Islet of Langerhans (tissue), 1 donor: ENCODE results near the gene AK8.

ENCODE experiments used
- FAIRE-seq: peaks from one replicate; lab custom pipeline; 2011; peaks lifted over from hg19 to GRCh38; lab: Jason Lieb, UNC

Gene AK8

DNA sequence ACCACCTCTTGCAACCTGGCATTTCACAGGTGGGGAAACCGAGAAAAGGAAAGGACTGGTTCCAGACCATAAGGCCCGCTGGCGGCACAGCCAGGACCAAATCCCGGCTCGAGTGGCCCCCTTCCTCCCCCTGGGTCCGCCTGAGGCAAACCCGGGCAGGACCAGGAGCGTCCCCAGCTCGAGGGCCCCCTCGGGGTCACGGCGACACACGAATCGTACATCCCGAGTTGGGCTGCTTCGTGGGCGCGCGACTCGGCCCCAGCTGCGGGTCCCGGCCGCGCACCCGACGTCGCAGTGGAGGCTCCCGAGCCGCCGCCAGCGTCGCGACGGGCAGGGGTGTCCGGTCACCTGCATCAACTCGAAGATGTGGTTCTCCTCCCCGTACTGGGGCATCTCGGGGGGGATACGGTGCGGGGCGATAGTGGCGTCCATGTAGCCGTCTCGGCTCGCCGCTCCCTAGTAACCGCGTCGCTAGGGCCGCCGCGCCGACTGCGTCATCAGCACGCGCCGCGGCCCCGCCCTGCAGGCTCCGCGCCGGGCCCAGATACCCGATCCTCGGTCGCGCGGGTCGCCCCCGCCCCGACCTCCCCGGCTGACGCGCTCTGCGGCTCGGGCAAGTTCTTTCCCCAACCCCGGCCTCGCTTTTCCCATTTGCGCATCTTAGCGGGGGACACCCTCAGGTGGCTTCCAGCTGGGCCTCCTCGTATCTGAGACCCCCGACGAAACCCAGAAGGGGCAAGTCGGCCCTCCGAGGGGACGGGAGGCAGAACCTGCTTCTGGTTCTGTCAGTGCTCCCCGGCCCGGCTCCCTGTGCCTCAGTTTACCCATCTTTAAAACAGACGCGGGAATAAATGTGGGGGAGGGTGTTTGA is at the start of gene AK8:
AK8 (minus strand) TSS at position 461 of the 871 bp plus-strand sequence; CDS start at position 432, 29 bp downstream.
- no peak for FAIRE-seq

DNA sequence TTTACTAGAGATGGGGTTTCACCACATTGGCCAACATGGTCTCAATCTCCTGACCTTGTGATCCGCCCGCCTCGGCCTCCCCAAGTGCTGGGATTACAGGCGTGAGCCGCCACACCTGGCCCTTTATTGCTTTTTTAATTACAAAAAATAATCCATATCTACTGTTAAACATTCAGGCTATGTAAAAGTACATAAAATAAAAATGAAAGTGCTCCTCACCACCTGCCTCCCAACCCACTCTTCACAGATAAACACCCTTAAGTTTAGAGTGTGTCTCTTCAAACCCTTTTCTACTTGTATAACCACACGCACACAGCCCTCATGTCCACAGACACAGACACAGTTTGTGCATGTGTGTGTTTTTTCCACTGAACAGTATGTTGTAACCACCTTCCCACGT is 49.6 kb upstream of the AK8 start:
- no peak for FAIRE-seq

DNA sequence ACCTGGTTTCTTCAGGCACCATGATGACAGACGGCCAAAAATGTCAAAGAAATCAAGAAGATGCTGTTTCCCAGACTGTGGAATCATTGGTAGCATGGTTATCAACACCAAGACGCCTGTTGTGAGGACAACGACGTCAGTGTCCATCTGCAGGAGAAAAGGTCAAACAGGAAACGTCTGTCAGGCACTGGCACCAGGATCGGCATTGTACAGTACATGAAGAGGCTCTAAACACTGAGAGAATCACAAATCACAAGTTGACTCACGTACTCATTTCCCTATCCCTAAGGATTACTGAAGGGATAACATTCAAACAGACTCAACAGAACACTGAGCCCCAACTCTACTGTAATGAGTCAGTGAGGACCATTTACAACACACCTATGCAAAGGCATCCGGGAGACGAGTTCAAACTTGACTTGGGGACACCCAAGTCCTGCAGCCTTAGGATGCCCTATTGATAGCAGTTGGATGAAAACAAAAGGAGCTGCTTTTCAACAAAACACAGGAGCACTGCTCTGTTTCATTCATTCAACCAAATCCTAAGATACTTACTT is 45.3 kb upstream of the AK8 start:
- no peak for FAIRE-seq

DNA sequence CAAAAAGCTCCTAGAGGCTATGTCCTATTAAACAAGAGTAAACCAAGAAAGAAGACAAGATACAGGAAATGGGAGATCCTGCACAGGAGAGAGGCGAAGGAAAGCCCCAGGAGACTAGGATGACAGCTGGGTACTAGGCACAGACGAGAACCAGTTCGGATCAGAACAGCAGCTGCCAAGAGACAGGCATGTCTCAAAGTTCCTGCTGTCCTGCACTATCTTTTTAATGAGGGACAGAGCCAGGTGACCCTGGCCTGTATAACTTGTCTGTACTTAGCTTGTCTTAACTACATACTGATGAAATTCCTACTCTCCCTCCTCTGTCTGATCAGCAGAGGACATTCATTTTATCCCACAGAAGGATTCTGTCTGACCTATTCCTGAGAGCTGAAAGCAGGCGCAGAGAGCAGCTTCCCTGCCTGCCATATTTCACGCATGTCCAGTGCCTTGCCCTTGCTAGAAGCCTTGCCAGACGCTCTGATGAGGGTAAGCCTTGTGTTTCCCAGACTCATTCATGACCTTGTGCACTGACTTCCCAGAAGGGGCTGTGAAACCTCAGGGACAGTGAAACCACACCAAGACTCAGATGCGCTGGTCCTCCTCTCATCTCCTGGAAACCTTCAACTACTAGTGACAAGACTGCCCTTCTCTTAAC is 41.7 kb upstream of the AK8 start:
- FAIRE-seq, result no peak

DNA sequence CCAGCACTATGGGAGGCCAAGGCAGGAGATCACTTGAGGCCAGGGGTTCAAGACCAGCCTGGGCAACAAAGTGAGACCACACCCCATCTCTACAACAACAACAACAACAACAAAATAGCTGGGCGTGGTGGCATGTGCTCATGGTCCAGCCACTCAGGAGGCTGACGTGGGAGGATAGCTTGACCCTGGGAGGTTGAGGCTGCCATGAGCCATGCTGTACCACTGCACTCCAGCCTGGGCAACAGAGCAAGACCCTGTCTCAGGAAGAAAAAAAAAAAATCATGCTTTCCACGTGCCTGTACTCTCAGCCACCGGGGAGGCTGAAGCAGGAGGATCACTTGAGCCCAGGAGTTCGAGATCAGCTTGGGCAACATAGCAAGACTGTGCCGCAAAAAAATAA is 36.8 kb upstream of the AK8 start:
- FAIRE-seq, result no peak

DNA sequence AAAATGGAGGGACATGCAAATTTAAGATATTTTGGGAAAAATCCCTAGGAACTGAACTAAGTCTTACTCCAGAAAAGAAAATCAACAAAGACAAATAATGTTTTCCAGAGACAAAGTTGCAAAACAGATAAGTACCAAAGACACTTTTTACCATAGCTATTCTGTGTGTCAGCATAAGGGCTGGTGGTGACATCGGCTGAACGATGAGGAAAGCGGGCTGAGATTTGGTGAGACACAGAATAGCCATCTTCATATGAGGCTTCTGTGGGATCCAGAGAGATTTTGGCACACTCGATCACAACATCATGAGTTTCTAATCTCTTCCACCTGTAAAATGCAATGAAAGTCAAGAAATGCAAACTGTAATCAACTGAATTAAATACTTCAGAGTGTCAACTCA is 34.0 kb upstream of the AK8 start:
- no peak for FAIRE-seq

GRCh38 chr9:132910376-132910775 is 32.3 kb upstream of the AK8 start:
- no peak for FAIRE-seq

DNA sequence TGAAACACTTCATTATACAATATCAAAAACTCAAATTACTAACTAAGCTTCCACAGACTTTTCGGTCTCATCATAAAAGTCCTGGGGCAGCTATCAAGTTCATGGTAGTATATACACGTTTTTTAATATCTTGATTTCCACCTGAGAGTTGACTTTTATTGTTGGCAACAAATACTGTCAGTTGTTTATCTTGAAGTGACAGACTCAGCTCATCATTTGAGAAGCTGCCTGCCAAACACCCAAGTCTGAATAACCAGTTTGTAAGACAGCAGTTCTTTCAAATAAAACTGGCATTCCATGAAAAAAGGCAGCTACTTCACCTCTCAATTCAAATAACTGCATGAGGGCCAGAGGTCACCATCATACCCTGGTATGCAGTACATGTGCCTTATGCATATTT is 31.2 kb upstream of the AK8 start:
- FAIRE-seq, result no peak

GRCh38 chr9:132908635-132909034 is 30.6 kb upstream of the AK8 start:
- no peak for FAIRE-seq

DNA sequence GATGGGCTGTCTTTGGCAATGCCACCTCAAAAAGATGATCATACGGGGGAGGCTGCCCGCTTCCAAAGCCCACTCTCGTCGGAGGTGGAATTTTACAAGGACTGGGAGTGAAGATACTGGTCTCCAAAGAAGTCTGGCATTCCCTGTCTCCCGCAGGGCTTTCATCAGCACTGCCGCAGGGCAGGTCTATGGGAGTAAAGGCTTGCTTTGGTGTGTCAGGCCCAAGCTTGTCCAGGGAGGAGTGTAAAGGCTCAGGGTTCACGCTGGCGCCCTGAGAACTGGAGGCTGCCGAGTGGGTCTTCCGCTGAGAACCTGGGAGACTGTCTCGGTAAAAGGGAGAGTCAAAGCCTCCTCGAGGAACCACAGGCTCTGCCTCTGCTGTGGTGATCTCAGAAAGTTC is 27.6 kb upstream of the AK8 start:
- no peak for FAIRE-seq

GRCh38 chr9:132903574-132904492 is 25.7 kb upstream of the AK8 start:
- no peak for FAIRE-seq

GRCh38 chr9:132901858-132902831 is 24.1 kb upstream of the AK8 start:
- FAIRE-seq, result no peak

- FAIRE-seq, result no peak
Observed at GRCh38 chr9:132898051-132898450, 20.0 kb upstream of the AK8 start.

GRCh38 chr9:132896906-132897305 is 18.8 kb upstream of the AK8 start:
- no peak for FAIRE-seq

DNA sequence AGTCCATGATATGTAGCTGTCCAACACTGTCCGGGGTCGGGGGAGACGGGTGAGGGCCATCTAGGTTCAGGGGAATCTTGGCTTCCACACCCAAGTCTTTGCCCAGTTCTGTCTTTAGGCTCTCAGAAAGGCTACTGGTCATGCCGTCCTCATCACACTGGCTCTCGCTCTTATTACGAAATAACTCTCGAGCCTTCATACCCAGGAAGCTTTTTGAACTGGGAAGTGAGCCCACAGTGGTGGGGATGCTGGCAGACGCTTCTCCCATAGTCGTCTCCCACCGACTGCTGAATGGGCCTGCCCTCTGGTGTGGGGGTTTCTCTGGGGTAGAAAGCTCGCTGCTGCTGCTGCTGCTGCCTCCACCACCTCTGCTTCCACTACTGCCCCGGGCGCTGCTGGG is 18.2 kb upstream of the AK8 start:
- no peak for FAIRE-seq

- no peak for FAIRE-seq
Observed at GRCh38 chr9:132894862-132895835, 17.1 kb upstream of the AK8 start.

DNA sequence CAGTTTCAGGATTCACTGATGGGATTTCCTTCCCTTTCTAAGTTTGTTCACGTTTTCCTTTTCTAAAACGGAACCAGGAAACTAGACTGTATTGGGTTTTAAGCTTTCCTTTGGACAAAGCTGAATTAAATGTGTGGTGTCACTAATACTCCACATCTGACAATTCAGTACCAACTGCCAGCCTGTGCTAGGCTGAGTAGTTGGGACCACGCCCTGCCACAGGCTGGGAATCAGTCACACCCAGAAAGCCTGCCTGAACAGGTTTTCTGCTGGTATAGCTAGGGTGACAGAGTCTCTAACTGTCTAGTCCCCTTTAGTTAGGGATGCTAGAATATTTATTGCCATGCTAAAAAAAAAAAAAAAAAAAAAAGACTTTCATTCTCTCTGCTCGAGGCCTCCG is 16.3 kb upstream of the AK8 start:
- FAIRE-seq, result no peak

- FAIRE-seq, result no peak
Observed at GRCh38 chr9:132892400-132892799, 14.3 kb upstream of the AK8 start.

DNA sequence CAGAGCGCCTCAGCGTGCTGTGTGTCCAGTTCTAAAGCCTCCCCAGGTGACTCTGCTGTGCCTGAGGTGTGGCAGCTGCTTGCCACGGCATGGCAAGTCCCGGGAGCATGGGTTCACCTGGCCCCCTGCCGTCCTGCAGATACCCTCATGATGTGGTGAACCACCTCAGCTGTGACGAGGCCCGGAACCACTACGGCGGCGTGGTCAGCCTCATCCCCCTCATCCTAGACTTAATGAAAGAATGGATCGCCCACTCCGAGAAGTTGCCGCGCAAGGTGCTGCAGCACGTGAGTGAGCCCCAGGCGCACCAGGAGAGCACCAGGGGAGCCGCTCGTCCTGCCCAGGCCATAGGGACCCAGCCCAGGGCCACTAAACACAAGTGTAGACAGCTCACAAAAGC is 10.1 kb upstream of the AK8 start:
- no peak for FAIRE-seq
